ENCODE results near the gene C11orf71.

DNA sequence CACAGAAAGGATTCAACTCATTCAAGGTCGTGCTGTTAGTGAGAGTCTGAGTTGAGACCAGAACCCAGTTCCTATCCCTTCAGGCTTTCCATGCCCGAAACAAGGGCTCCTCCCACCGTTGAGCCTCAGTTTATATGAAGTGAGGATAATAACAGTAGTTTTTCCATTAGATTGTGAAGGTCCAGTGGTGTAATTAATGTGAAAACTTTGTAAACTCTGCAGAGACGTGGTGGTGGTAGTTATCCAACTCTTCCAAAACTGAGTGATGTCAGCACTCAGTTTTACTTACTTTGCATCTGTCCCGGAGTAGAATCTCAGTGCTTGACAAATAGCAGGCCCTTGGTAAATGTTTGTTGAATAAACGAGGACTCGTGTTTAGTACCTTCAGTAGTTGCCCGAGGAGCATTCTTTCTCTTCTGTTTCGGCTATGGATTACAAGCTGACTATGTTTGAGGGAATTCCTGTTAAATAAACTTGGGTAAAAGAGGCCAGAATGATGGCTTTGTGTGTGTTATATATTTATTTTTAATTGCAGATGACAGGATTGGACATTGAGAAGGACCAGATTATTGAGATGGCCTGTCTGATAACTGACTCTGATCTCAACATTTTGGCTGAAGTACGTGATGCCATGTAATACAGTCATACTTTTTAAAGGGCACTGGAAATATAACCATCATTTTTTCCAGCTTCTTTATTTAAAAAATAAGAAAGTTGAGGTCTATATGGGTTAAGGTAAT lies 40.0 kb upstream of the C11orf71 start:
- TF ChIP-seq, protein P1, sequence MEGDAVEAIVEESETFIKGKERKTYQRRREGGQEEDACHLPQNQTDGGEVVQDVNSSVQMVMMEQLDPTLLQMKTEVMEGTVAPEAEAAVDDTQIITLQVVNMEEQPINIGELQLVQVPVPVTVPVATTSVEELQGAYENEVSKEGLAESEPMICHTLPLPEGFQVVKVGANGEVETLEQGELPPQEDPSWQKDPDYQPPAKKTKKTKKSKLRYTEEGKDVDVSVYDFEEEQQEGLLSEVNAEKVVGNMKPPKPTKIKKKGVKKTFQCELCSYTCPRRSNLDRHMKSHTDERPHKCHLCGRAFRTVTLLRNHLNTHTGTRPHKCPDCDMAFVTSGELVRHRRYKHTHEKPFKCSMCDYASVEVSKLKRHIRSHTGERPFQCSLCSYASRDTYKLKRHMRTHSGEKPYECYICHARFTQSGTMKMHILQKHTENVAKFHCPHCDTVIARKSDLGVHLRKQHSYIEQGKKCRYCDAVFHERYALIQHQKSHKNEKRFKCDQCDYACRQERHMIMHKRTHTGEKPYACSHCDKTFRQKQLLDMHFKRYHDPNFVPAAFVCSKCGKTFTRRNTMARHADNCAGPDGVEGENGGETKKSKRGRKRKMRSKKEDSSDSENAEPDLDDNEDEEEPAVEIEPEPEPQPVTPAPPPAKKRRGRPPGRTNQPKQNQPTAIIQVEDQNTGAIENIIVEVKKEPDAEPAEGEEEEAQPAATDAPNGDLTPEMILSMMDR (IDR thresholded peaks at IDR 0.05) = no peak
- TF ChIP-seq POLR2A (IDR thresholded peaks at IDR 0.05) = no peak

Measured in esophagus squamous epithelium (tissue), 4 donors.